Mucosa of descending colon (tissue), 3 donors: ENCODE results near the gene CADM2. TPM values are rescaled to one million over a fixed set of nuclear protein-coding genes. Genes with fewer than 3 reads are reported as not detected.
"Not testable (repeated sequence)": the region's sequence is repeated elsewhere in the genome, so short reads cannot be mapped to it uniquely, and the experiment has no call there.

Experiments
- ATAC-seq: fragments of 200-7000 bp; cut with Tn5 transposase; one replicate; pipeline ENCODE4 v1.9.1; 2020; ENCODE audit warnings: mild to moderate bottlenecking, moderate library complexity
- DNase-seq, 3 donors: peaks; one replicate each; pipeline ENCODE4 v3.0.0-alpha.2; 2020
- H3K36me3 ChIP-seq: fragments of 200-600 bp; one replicate; pipeline ENCODE4 v1.8.0; 2021; ENCODE audit warnings: low read depth, mild to moderate bottlenecking
- H3K4me1 ChIP-seq: fragments of 200-600 bp; one replicate; pipeline ENCODE4 v1.8.0; 2021; ENCODE audit warnings: low read depth, mild to moderate bottlenecking
- H3K4me3 ChIP-seq: fragments of 200-600 bp; one replicate; pipeline ENCODE4 v1.8.0; 2021; ENCODE audit warnings: mild to moderate bottlenecking
- H3K9me3 ChIP-seq: fragments of 200-600 bp; one replicate; pipeline ENCODE4 v1.8.0; 2021; ENCODE audit warnings: mild to moderate bottlenecking
- CTCF ChIP-seq: fragments of 200-600 bp; IDR thresholded peaks from one replicate; pipeline ENCODE4 v1.8.0; 2022; ENCODE audit warnings: antibody characterized with exemption, mild to moderate bottlenecking
- intact Hi-C, 2 donors: fragments of 100-400 bp; cut with DNase I in 1 of 2; cut with micrococcal nuclease in 1 of 2; formaldehyde crosslinking; loops; one replicate each; pipeline versions ENCODE4 v1.11.0 to v1.11.1; 2022; cut with DNase I, micrococcal nuclease
- total RNA-seq, 3 donors: library from RNA; stranded (reverse); fragmentation: NEBNext Ultra II Directional in 2 of 3; extraction: Animal tissue kit (Norgen Biotek cat#: 25700) in 2 of 3; gene quantifications; one replicate each; pipeline versions ENCODE4 v1.2.1 to v1.2.4, GENCODE V29; 2021 to 2023
- donor health status: DM: no; HTN: no; CAD: no; lungs with moderate emphysema.
- donor health status: DM: no; HTN: no; CAD: no.
- donor health status: DM: no; HTN: yes; CAD: no.

CADM2 gene
- total RNA-seq, 3 donors from 2014 or later: 0.67 to 12.8 (median 1.2) TPM

GRCh38 chr3:85495602-85496001 lies 536.8 kb downstream of the CADM2 start:
- ATAC-seq (no peak), DNase-seq (no peak)
- no peak for TF ChIP-seq CTCF
- no peak overlapping the region for H3K4me3 ChIP-seq
- no peaks in the 10 kb centered on the region for H3K9me3 ChIP-seq
- H3K36me3 ChIP-seq: no peaks in the 10 kb centered on the region
- intact Hi-C loops: no loop called here
- H3K4me1 ChIP-seq: no peaks in the 10 kb centered on the region

DNA sequence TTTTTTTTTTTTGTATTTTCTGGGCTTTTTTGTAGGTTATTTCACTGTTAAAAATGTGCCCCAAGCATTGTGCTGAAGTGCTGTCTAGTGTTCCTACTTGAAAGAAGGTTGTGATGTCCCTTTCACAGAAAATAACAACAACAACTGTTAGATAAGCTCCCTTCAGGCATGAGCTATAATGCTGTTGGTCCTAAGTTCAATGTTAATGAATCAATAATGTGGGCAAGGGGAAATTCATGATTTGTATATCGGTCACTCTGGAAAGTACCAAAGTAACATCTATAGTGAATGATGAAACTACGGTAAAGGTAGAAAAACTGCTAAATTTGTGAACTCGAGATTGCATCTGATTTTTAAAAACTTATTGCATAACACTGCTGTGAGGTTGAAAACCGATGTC lies 539.4 kb downstream of the CADM2 start:
- Histone ChIP-seq H3K9me3 (no peaks in the 10 kb centered on the region), H3K4me1 (no peaks in the 10 kb centered on the region), H3K4me3 (no peak overlapping the region), H3K36me3 (no peaks in the 10 kb centered on the region)
- ATAC-seq (no peak), DNase-seq (no peak)
- TF ChIP-seq CTCF: no peak
- intact Hi-C loops: no loop called here

GRCh38 chr3:85502148-85502875 lies 543.5 kb downstream of the CADM2 start:
- H3K4me3 ChIP-seq: no peak overlapping the region
- H3K9me3 ChIP-seq: no peaks in the 10 kb centered on the region
- H3K36me3 ChIP-seq: no peaks in the 10 kb centered on the region
- no peak for TF ChIP-seq CTCF
- no peaks in the 10 kb centered on the region for H3K4me1 ChIP-seq
- ATAC-seq: no peak
- no peak for DNase-seq
- intact Hi-C loops: no loop called here

DNA sequence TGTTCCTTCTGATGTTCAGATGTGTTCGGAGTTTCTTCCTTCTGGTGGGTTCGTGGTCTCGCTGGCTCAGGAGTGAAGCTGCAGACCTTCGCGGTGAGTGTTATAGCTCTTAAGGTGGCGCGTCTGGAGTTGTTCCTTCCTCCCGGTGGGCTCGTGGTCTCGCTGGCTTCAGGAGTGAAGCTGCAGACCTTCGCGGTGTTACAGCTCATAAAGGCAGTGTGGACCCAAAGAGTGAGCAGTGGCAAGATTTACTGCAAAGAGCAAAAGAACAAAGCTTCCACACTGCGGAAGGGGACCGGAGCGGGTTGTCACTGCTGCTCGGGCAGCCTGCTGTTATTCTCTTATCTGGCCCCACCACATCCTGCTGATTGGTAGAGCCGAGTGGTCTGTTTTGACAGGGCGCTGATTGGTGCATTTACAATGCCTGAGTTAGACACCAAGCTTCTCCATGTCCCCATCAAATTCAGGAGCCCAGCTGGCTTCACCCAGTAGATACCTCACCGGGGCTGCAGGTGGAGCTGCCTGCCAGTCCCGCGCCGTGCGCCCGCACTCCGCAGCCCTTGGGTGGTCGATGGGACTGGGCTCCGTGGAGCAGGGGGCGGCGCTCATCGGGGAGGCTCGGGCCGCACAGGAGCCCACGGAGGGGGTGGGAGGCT lies 545.5 kb downstream of the CADM2 start:
- H3K4me3 ChIP-seq, ATAC-seq, H3K36me3 ChIP-seq, H3K9me3 ChIP-seq, DNase-seq, H3K4me1 ChIP-seq, intact Hi-C loops: not testable (repeated sequence)

DNA sequence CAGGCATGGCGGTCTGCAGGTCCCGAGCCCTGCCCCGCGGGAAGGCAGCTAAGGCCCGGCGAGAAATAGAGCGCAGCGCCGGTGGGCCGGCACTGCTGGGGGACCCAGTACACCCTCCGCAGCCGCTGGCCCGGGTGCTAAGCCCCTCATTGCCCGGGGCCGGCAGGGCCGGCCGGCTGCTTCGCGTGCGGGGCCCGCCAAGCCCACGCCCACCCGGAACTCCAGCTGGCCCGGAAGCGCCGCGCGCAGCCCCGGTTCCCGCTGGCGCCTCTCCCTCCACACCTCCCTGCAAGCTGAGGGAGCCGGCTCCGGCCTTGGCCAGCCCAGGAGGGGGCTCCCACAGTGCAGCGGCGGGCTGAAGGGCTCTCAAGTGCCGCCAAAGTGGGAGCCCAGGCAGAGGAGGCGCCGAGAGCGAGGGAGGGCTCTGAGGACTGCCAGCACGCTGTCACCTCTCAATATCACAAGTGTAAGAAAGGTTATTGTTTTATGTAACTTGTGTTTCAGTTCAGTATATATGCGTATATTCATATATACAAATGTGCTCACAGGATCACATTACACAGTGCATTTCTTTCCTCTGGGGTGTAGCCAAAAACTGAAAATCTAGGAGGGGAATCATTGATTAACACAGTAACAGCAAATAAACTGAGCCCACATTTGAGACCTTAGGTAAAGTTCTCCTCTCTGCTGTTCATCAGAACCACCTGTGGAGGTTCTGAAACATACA lies 546.2 kb downstream of the CADM2 start:
- H3K36me3 ChIP-seq, ATAC-seq, DNase-seq, intact Hi-C loops, H3K4me1 ChIP-seq, H3K4me3 ChIP-seq, H3K9me3 ChIP-seq: not testable (repeated sequence)

DNA sequence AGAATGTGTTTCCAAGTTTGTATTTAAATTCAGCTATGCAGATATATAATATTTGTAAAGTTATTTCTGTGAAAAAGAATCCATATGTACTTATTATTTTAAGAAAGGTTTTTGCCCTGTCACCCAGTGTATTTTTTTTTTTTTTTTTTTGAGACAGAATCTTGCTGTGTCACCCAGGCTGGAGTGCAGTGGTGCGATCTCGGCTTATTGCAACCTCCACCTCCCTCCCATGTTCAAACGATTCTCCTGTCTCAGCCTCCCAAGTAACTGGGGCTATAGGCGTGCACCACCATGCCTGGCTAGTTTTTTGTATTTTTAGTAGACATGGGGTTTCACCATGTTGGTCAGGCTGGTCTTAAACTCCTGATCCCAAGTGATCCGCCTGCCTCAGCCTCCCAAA lies 548.3 kb downstream of the CADM2 start:
- ATAC-seq, DNase-seq, H3K9me3 ChIP-seq, H3K36me3 ChIP-seq, intact Hi-C loops, H3K4me3 ChIP-seq, H3K4me1 ChIP-seq: not testable (repeated sequence)

DNA sequence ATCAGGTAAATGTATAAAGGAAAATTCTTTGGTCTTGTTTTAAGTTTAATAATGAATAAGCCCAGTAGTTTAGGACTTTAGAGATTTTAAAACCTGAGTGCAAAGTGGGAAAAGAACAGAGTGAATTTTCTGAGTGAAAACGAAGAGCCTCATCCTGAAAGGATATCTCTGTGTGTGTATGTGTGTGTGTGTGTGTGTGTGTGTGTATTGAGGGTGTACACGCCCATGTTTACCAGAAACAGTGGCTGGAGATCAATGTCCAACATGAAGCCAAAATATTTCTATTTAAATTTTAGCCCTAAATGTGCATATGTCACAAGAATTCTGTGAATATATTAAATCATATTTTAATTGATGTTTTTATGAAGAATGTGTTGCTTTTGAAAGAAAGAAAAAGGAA lies 549.9 kb downstream of the CADM2 start:
- Histone ChIP-seq H3K4me3 (no peak overlapping the region), H3K4me1 (no peaks in the 10 kb centered on the region), H3K36me3 (no peaks in the 10 kb centered on the region), H3K9me3 (no peaks in the 10 kb centered on the region)
- TF ChIP-seq CTCF: no peak
- ATAC-seq: no peak
- intact Hi-C loops: no loop called here
- DNase-seq: no peak
